SK-N-SH (cell line): ENCODE measurements around the gene GIGYF1. TPM values are rescaled to one million over a fixed set of nuclear protein-coding genes. Genes with fewer than 3 reads are reported as not detected.

Experiments used
- CTCF ChIA-PET: fragments of 300-600, 350-600 bp; formaldehyde crosslinking; extraction: SDS; loops from one replicate; lab custom pipeline; 2021; lab: Yijun Ruan, JAX
- POLR2A ChIA-PET: fragments of 350-600 bp; sonication (Branson Sonifier 250); formaldehyde crosslinking; extraction: SDS; loops from one replicate; lab custom pipeline; 2020; ENCODE audit warnings: antibody characterized with exemption, inconsistent platforms; lab: Yijun Ruan, JAX
- DNase-seq: peaks from one replicate; pipeline ENCODE4 v3.0.0; 2012
- H2AFZ ChIP-seq: fragments of 200-600 bp; sonication (generic); 2 replicates; pipeline ENCODE4 v1.8.1; 2016; ENCODE audit warnings: antibody characterized with exemption, mild to moderate bottlenecking, low read depth
- H3F3A ChIP-seq: fragments of 200-600 bp; sonication (generic); replicated peaks from 2 replicates; pipeline ENCODE3; 2016; ENCODE audit warnings: antibody characterized with exemption, mild to moderate bottlenecking; ENCODE audit not compliant: insufficient read depth
- H3K27ac ChIP-seq, 2 experiments: fragments of 200-500 bp in 1 of 2; fragments of 200-600 bp in 1 of 2; sonication (Bioruptor generic) in 1 of 2; sonication (generic), shearing (Covaris generic) in 1 of 2; 2 replicates each; pipeline versions ENCODE4 v1.5.1 to v1.6.1; 2014 to 2016; ENCODE audit warnings: low read depth in 2 of 2, inconsistent platforms in 1 of 2, low read length in 1 of 2, mild to moderate bottlenecking in 1 of 2, mixed read lengths in 1 of 2
- H3K27me3 ChIP-seq: fragments of 200-600 bp; sonication (generic), shearing (Covaris generic); 2 replicates; pipeline ENCODE4 v1.6.1; 2016; ENCODE audit warnings: mixed run types; ENCODE audit not compliant: insufficient read depth
- H3K36me3 ChIP-seq, 2 experiments: fragments of 200-500 bp in 1 of 2; fragments of 200-600 bp in 1 of 2; sonication (Bioruptor generic) in 1 of 2; sonication (generic) in 1 of 2; replicated peaks in 1 of 2; 2 replicates each; pipeline versions ENCODE3 to v1.5.1; 2014 to 2016; ENCODE audit warnings: low read length in 1 of 2, mild to moderate bottlenecking in 1 of 2; ENCODE audit not compliant: insufficient read depth in 2 of 2, control insufficient read depth in 1 of 2
- H3K4me1 ChIP-seq, 2 experiments: fragments of 200-500 bp in 1 of 2; fragments of 200-600 bp in 1 of 2; sonication (Bioruptor generic) in 1 of 2; sonication (generic), shearing (Covaris generic) in 1 of 2; 2 replicates each; pipeline versions ENCODE4 v1.5.1 to v1.6.1; 2014 to 2016; ENCODE audit warnings: low read depth in 1 of 2, low read length in 1 of 2, mixed run types in 1 of 2; ENCODE audit not compliant: insufficient read depth in 2 of 2, control insufficient read depth in 1 of 2
- H3K4me2 ChIP-seq: fragments of 200-600 bp; sonication (generic), shearing (Covaris generic); 2 replicates; pipeline ENCODE4 v1.6.1; 2017; ENCODE audit warnings: mixed run types
- H3K4me3 ChIP-seq, 2 experiments: fragments of 200-500 bp in 1 of 2; fragments of 200-600 bp in 1 of 2; sonication (Bioruptor generic) in 1 of 2; sonication (generic), shearing (Covaris generic) in 1 of 2; 2 replicates each; pipeline versions ENCODE4 v1.5.1 to v1.8.1; 2014 to 2016; ENCODE audit warnings: low read depth in 2 of 2, inconsistent platforms in 1 of 2, low read length in 1 of 2, mild to moderate bottlenecking in 1 of 2, mixed read lengths in 1 of 2, moderate library complexity in 1 of 2
- H3K79me2 ChIP-seq: fragments of 200-600 bp; sonication (generic); 2 replicates; pipeline ENCODE4 v1.8.1; 2017; ENCODE audit warnings: mild to moderate bottlenecking; ENCODE audit not compliant: insufficient read depth
- H3K9ac ChIP-seq: fragments of 200-600 bp; sonication (generic); 2 replicates; pipeline ENCODE4 v1.6.1; 2017; ENCODE audit warnings: mixed run types
- H3K9me2 ChIP-seq: fragments of 200-600 bp; sonication (generic); 2 replicates; pipeline ENCODE4 v1.6.1; 2017; ENCODE audit warnings: mixed run types
- H3K9me3 ChIP-seq: fragments of 200-600 bp; sonication (generic); 2 replicates; pipeline ENCODE4 v1.6.1; 2017; ENCODE audit warnings: mixed run types, mild to moderate bottlenecking, moderate library complexity
- H4K20me1 ChIP-seq: fragments of 200-600 bp; sonication (generic); 2 replicates; pipeline ENCODE4 v1.6.1; 2017; ENCODE audit warnings: mild to moderate bottlenecking, mixed run types; ENCODE audit not compliant: insufficient read depth
- ELF1 ChIP-seq: IDR thresholded peaks from 2 replicates; pipeline ENCODE4 v1.4.0; 2012
- GATA2 ChIP-seq: sonication (generic); formaldehyde crosslinking; IDR thresholded peaks from 2 replicates; pipeline ENCODE4 v1.5.0; 2020; ENCODE audit warnings: mild to moderate bottlenecking, missing genetic modification reagents
- MAX ChIP-seq: IDR thresholded peaks from 2 replicates; pipeline ENCODE4 v1.4.0; 2012; ENCODE audit warnings: low read depth
- MEF2A ChIP-seq: IDR thresholded peaks from 2 replicates; pipeline ENCODE4 v1.4.0; 2012; ENCODE audit warnings: low read depth, borderline replicate concordance
- NRF1 ChIP-seq: IDR thresholded peaks from 2 replicates; pipeline ENCODE4 v1.6.1; 2012; ENCODE audit warnings: low read depth, mild to moderate bottlenecking, low read length
- POLR2AphosphoS5 ChIP-seq: IDR thresholded peaks from 2 replicates; pipeline ENCODE4 v1.6.1; 2012; ENCODE audit warnings: low read depth, low read length
- RFX5 ChIP-seq: IDR thresholded peaks from 2 replicates; pipeline ENCODE4 v1.6.1; 2012; ENCODE audit warnings: mild to moderate bottlenecking, improper control_type of control experiment, low read length
- TCF12 ChIP-seq: IDR thresholded peaks from 2 replicates; pipeline ENCODE4 v1.4.0; 2012
- WGBS: methylation state at CpG from one replicate; pipeline ENCODE4 v1.1.6; 2017; ENCODE audit warnings: low lambda C conversion rate; 5-methylcytosine and 5-hydroxymethylcytosine counted together
- polyA plus RNA-seq, 3 experiments: library from polyadenylated mRNA; depleted of rRNA; stranded (reverse); fragments of >200 nt; gene quantifications; 2 replicates each; pipeline ENCODE4 v1.2.3, GENCODE V29; 2012

Gene GIGYF1
- polyA plus RNA-seq, 1 of the 3 experiments (the other 2 are of a cell fraction) = 19.4 TPM

DNA sequence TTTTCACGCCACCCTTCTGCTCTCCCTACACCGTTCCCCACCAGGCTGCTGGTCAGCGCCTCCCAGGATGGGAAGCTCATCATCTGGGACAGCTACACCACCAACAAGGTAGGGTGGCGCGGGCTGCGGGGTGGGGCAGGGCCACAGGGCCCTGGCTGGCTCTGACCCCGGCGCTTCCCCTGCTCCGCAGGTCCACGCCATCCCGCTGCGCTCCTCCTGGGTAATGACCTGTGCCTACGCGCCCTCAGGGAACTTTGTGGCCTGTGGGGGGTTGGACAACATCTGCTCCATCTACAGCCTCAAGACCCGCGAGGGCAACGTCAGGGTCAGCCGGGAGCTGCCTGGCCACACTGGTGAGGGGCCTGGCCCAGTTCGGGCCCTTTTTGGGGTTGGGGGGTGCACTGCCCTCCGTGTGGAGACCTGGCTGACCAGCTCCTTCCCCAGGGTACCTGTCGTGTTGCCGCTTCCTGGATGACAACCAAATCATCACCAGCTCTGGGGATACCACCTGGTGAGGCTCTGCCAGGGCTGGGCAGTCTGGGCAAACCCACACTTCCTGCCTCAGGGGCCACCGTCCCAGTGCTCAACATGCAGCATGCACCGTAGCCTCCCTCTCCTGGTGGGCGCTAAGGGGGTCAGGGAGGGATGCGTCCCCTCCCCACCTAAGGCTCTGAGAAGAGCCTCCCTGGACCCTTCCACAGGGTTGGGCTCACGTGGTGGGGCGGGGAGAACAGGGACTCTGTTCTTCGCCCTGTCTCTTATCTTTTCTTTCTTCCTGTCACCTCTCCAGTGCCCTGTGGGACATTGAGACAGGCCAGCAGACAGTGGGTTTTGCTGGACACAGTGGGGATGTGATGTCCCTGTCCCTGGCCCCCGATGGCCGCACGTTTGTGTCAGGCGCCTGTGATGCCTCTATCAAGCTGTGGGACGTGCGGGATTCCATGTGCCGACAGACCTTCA, 16.5 kb downstream of the GIGYF1 start:
- 95% methylated on average over 24 of the region's 36 CpGs for WGBS
- H3K4me2 ChIP-seq = no peak overlapping the region
- peaks cover 33 to 59% of the 10 kb centered on the region in 2 experiments for H3K36me3 ChIP-seq
- peaks cover 51% of the 10 kb centered on the region for H3F3A ChIP-seq
- H3K9me3 ChIP-seq = no peaks in the 10 kb centered on the region
- peaks cover 49% of the 10 kb centered on the region for H3K79me2 ChIP-seq
- no peaks in the 10 kb centered on the region for H3K27me3 ChIP-seq
- no peak overlapping the region for H3K4me3 ChIP-seq
- peak overlapping the region in 1 of 2 experiments; percentile 66; a peak in 2 of 4 replicates for H3K27ac ChIP-seq
- TF ChIP-seq ELF1 (no peak), NRF1 (no peak), MAX (no peak), MEF2A (no peak), TCF12 (no peak), RFX5 (no peak)
- no peak overlapping the region for H3K9ac ChIP-seq
- H3K4me1 ChIP-seq = peaks cover 0 to 35% of the 10 kb centered on the region in 2 experiments; a peak in 1 of 4 replicates
- H3K9me2 ChIP-seq = no peaks in the 10 kb centered on the region
- H2AFZ ChIP-seq = no peak overlapping the region
- DNase-seq = peak; percentile 46
- ChIA-PET CTCF (interaction anchor here (0.8 to 10.5 kb wide), 12 partner anchors 15 to 195 kb away, joined by 3 to 227 read pairs (median 6); partner anchors contain the start of genes EPO, GIGYF1 and SLC12A9), POLR2A (interaction anchor here (0.5 to 6.3 kb wide), 9 partner anchors 13 to 221 kb away, joined by 3 to 23 read pairs (median 4); partner anchors contain the start of genes GIGYF1, MOSPD3, POP7 and SRRT)
- peaks cover 52% of the 10 kb centered on the region for H4K20me1 ChIP-seq

GRCh38 chr7:100676501-100677306, 17.3 kb downstream of the GIGYF1 start:
- Histone ChIP-seq H3K9me3 (no peaks in the 10 kb centered on the region), H3K4me1 (peaks cover 0 to 35% of the 10 kb centered on the region in 2 experiments; a peak in 1 of 4 replicates), H2AFZ (no peak overlapping the region), H3K4me2 (peak overlapping the region; percentile 95), H3K27me3 (no peaks in the 10 kb centered on the region), H3K79me2 (peaks cover 49% of the 10 kb centered on the region), H3K9ac (peak overlapping the region; percentile 87; the same call in 1 of the 2 replicates), H4K20me1 (peaks cover 49% of the 10 kb centered on the region), H3F3A (peaks cover 47% of the 10 kb centered on the region), H3K9me2 (no peaks in the 10 kb centered on the region), H3K27ac (peak overlapping the region; percentile 66 to 90; a peak in 3 of 4 replicates), H3K36me3 (peaks cover 30 to 51% of the 10 kb centered on the region in 2 experiments), H3K4me3 (peak overlapping the region; percentile 83 to 98)
- 90% methylated on average over 22 of the region's 23 CpGs for WGBS
- ChIA-PET POLR2A (interaction anchor here (0.9 to 6.3 kb wide), 7 partner anchors 14 to 74 kb away, joined by 3 to 23 read pairs (median 6); partner anchors contain the start of genes GIGYF1, MOSPD3 and PCOLCE), CTCF (interaction anchor here (0.8 to 10.5 kb wide), 11 partner anchors 16 to 196 kb away, joined by 3 to 227 read pairs (median 5); partner anchors contain the start of genes EPO, GIGYF1 and SLC12A9)
- no peak for TF ChIP-seq GATA2 (CRISPR knock-in tag)
- peak; percentile 8; the same call in 1 of the 2 replicates for TF ChIP-seq POLR2AphosphoS5
- DNase-seq = no peak
